A549 (cell line): ENCODE measurements around the gene SYNE2.

Experiments
- CHD2 ChIP-seq: fragments of 150-350 bp; IDR thresholded peaks from 2 replicates; pipeline ENCODE4 v1.6.1; 2014; ENCODE audit warnings: low read length; ENCODE audit not compliant: partially characterized antibody
- CTCF ChIP-seq: fragments of >200 bp; sonication (Bioruptor Twin); formaldehyde crosslinking; IDR thresholded peaks from 3 replicates; pipeline ENCODE4 v1.5.1; 2016
- EP300 ChIP-seq, 2 experiments: fragments of >200 bp; sonication (Bioruptor Twin); formaldehyde crosslinking; IDR thresholded peaks; 2 replicates in 1 of 2; 3 replicates in 1 of 2; pipeline ENCODE4 v1.6.1; 2016 to 2017
- HMGXB4 ChIP-seq: fragments of 250-450 bp; sonication (Bioruptor Pico); IDR thresholded peaks from 2 replicates; pipeline ENCODE4 v1.5.0; 2021; ENCODE audit warnings: mild to moderate bottlenecking, moderate library complexity, borderline replicate concordance
- HOXA7 ChIP-seq: fragments of 250-450 bp; sonication (Bioruptor Pico); IDR thresholded peaks from 2 replicates; pipeline ENCODE4 v1.5.0; 2020; ENCODE audit warnings: mild to moderate bottlenecking, moderate library complexity
- KDM1A ChIP-seq: fragments of 200-600 bp; sonication (generic); IDR thresholded peaks from 2 replicates; pipeline ENCODE4 v1.6.1; 2016; ENCODE audit warnings: low read depth, mild to moderate bottlenecking
- KDM5A ChIP-seq: fragments of 200-600 bp; sonication (generic); IDR thresholded peaks from 2 replicates; pipeline ENCODE4 v1.6.1; 2016; ENCODE audit warnings: antibody characterized with exemption, mild to moderate bottlenecking
- MAX ChIP-seq: IDR thresholded peaks from 2 replicates; pipeline ENCODE4 v1.6.1; 2012
- MYC ChIP-seq: IDR thresholded peaks from 2 replicates; pipeline ENCODE4 v1.6.1; 2012; ENCODE audit warnings: mild to moderate bottlenecking, inconsistent platforms, low read length, improper control_type of control experiment, borderline replicate concordance
- POLR2A ChIP-seq: IDR thresholded peaks from 2 replicates; pipeline ENCODE4 v1.6.1; 2012; ENCODE audit warnings: mild to moderate bottlenecking, low read length
- RAD21 ChIP-seq, 2 experiments: fragments of >200 bp in 1 of 2; sonication (Bioruptor Twin) in 1 of 2; formaldehyde crosslinking in 1 of 2; IDR thresholded peaks in 1 of 2; conservative IDR thresholded peaks in 1 of 2; 2 replicates in 1 of 2; 3 replicates in 1 of 2; pipeline ENCODE4 v1.6.1; 2012 to 2018; ENCODE audit warnings: inconsistent platforms in 1 of 2
- RCOR1 ChIP-seq: fragments of 150-350 bp; IDR thresholded peaks from 2 replicates; pipeline ENCODE4 v1.6.1; 2014; ENCODE audit warnings: antibody characterized with exemption, low read length, low read depth
- TF ChIP-seq, protein P1 (sequence below): IDR thresholded peaks from 2 replicates; pipeline ENCODE4 v1.6.1; 2012

GRCh38 chr14:64082837-64083236 is 230.0 kb downstream of the SYNE2 start:
- TF ChIP-seq CTCF: no peak
- TF ChIP-seq KDM5A: no peak
- no peak for TF ChIP-seq EP300 (IDR thresholded peaks at IDR 0.05)
- TF ChIP-seq MYC: no peak
- no peak for TF ChIP-seq CHD2
- TF ChIP-seq MAX: no peak
- no peak for TF ChIP-seq RAD21 (conservative IDR thresholded peaks at IDR 0.05 in 1 of 2, IDR thresholded peaks at IDR 0.05 in 1 of 2)
- TF ChIP-seq KDM1A: no peak
- TF ChIP-seq HMGXB4: no peak
- no peak for TF ChIP-seq RCOR1
- TF ChIP-seq POLR2A: no peak
- no peak for TF ChIP-seq HOXA7 (CRISPR knock-in tag)
- TF ChIP-seq, protein P1, sequence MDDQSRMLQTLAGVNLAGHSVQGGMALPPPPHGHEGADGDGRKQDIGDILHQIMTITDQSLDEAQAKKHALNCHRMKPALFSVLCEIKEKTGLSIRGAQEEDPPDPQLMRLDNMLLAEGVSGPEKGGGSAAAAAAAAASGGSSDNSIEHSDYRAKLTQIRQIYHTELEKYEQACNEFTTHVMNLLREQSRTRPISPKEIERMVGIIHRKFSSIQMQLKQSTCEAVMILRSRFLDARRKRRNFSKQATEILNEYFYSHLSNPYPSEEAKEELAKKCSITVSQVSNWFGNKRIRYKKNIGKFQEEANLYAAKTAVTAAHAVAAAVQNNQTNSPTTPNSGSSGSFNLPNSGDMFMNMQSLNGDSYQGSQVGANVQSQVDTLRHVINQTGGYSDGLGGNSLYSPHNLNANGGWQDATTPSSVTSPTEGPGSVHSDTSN: no peak
